GM19397 (cell line): ENCODE measurements around the gene CDK5R2.

Experiments
- ATAC-seq: cut with Tn5 transposase; IDR thresholded peaks from one replicate; pipeline ENCODE4 v1.9.1; 2021; ENCODE audit warnings: mild to moderate bottlenecking, moderate library complexity; ENCODE audit not compliant: unreplicated experiment

The CDK5R2 gene

GRCh38 chr2:218986148-218986761 lies 26.8 kb downstream of the CDK5R2 start:
- no peak for ATAC-seq

GRCh38 chr2:218988164-218988563 lies 28.7 kb downstream of the CDK5R2 start:
- no peak for ATAC-seq

GRCh38 chr2:218988650-218989049 lies 29.2 kb downstream of the CDK5R2 start:
- ATAC-seq: no peak

GRCh38 chr2:218990052-218990451 lies 30.6 kb downstream of the CDK5R2 start:
- ATAC-seq: no peak

- ATAC-seq: no peak
Measured at GRCh38 chr2:218990612-218991011, 31.1 kb downstream of the CDK5R2 start.

GRCh38 chr2:218991674-218992168 lies 32.3 kb downstream of the CDK5R2 start:
- ATAC-seq: no peak

- no peak for ATAC-seq
Measured at GRCh38 chr2:218992196-218992595, 32.7 kb downstream of the CDK5R2 start.

GRCh38 chr2:218992703-218993344 lies 33.4 kb downstream of the CDK5R2 start:
- no peak for ATAC-seq

GRCh38 chr2:218993345-218994315 lies 34.2 kb downstream of the CDK5R2 start, which contains the start of gene CRYBA2:
TSS of gene CRYBA2 (minus strand) at chr2:218993422. CDS start at chr2:218993176, 246 bp downstream.
- ATAC-seq: no peak

- no peak for ATAC-seq
Measured at GRCh38 chr2:218995561-218995960, 36.1 kb downstream of the CDK5R2 start.

- ATAC-seq: peak; percentile 52
Measured at GRCh38 chr2:218995972-218996711, 36.7 kb downstream of the CDK5R2 start.

- ATAC-seq: no peak
Measured at GRCh38 chr2:218996937-218997336, 37.5 kb downstream of the CDK5R2 start.

- ATAC-seq: no peak
Measured at GRCh38 chr2:218997731-218998130, 38.3 kb downstream of the CDK5R2 start.

GRCh38 chr2:218998414-218999002 lies 39.0 kb downstream of the CDK5R2 start:
- no peak for ATAC-seq

- ATAC-seq: no peak
Measured at GRCh38 chr2:218999021-218999880, 39.8 kb downstream of the CDK5R2 start.

GRCh38 chr2:218999881-219000568 lies 40.6 kb downstream of the CDK5R2 start:
- ATAC-seq: no peak

- ATAC-seq: no peak
Measured at GRCh38 chr2:219000569-219000960, 41.1 kb downstream of the CDK5R2 start.

- ATAC-seq: no peak
Measured at GRCh38 chr2:219001100-219001576, 41.7 kb downstream of the CDK5R2 start.
